Left lung (tissue), 10 donors: ENCODE results near the gene MED9. TPM values are rescaled to one million over a fixed set of nuclear protein-coding genes. Genes with fewer than 3 reads are reported as not detected.

ENCODE experiments used
- ATAC-seq: fragments of 200-7000 bp; cut with Tn5 transposase; one replicate; pipeline ENCODE4 v1.9.1; 2020; ENCODE audit warnings: moderate library complexity
- DNase-seq, 4 donors: peaks; one replicate each; pipeline ENCODE4 v3.0.0-alpha.2; 2013 to 2020
- H3K27ac ChIP-seq, 2 donors: fragments of 200-600 bp; sonication (generic) in 1 of 2; one replicate each; pipeline versions ENCODE4 v1.5.0 to v1.8.0; 2020 to 2021
- H3K27me3 ChIP-seq, 2 donors: fragments of 200-600 bp; sonication (generic) in 1 of 2; one replicate each; pipeline versions ENCODE4 v1.5.0 to v1.8.0; 2020 to 2021
- H3K36me3 ChIP-seq, 2 donors: fragments of 200-600 bp; sonication (generic) in 1 of 2; one replicate each; pipeline versions ENCODE4 v1.5.0 to v1.8.0; 2020 to 2021
- H3K4me1 ChIP-seq, 2 donors: fragments of 200-600 bp; one replicate each; pipeline ENCODE4 v1.8.0; 2021
- H3K4me3 ChIP-seq, 2 donors: fragments of 200-600 bp; sonication (generic) in 1 of 2; one replicate each; pipeline versions ENCODE4 v1.5.0 to v1.8.0; 2020 to 2021; ENCODE audit warnings: mild to moderate bottlenecking in 1 of 2
- H3K9me3 ChIP-seq, 2 donors: fragments of 200-600 bp; sonication (generic) in 1 of 2; one replicate each; pipeline versions ENCODE4 v1.5.0 to v1.8.0; 2020 to 2021
- intact Hi-C, 2 donors: fragments of 100-400 bp; cut with DNase I; formaldehyde crosslinking; loops; one replicate each; pipeline versions ENCODE4 v1.11.2 to v1.14.2; 2022
- polyA plus RNA-seq, 6 donors: library from polyadenylated mRNA; unstranded; fragments of 120-200 nt; gene quantifications; one replicate each; pipeline ENCODE4 v1.2.1, GENCODE V29; 2013; ENCODE audit not compliant: insufficient read length in 6 of 6
- total RNA-seq, 2 donors: library from RNA; stranded (reverse); fragmentation: NEBNext Ultra II Directional; extraction: Animal tissue kit (Norgen Biotek cat#: 25700); gene quantifications; one replicate each; pipeline ENCODE4 v1.2.1, GENCODE V29; 2021
- TF ChIP-seq, protein P1 (sequence below), 2 donors: fragments of 200-600 bp; sonication (generic) in 1 of 2; IDR thresholded peaks; one replicate each; pipeline versions ENCODE4 v1.5.0 to v1.8.0; 2021; ENCODE audit warnings: antibody characterized with exemption in 2 of 2
- donor health status: DM: no; HTN: yes; CAD: no.
- donor health status: DM: no; HTN: no; CAD: no.

MED9 gene
- total and polyA plus RNA-seq, 8 donors: 11.5 to 17.1 (median 16.2) TPM

DNA sequence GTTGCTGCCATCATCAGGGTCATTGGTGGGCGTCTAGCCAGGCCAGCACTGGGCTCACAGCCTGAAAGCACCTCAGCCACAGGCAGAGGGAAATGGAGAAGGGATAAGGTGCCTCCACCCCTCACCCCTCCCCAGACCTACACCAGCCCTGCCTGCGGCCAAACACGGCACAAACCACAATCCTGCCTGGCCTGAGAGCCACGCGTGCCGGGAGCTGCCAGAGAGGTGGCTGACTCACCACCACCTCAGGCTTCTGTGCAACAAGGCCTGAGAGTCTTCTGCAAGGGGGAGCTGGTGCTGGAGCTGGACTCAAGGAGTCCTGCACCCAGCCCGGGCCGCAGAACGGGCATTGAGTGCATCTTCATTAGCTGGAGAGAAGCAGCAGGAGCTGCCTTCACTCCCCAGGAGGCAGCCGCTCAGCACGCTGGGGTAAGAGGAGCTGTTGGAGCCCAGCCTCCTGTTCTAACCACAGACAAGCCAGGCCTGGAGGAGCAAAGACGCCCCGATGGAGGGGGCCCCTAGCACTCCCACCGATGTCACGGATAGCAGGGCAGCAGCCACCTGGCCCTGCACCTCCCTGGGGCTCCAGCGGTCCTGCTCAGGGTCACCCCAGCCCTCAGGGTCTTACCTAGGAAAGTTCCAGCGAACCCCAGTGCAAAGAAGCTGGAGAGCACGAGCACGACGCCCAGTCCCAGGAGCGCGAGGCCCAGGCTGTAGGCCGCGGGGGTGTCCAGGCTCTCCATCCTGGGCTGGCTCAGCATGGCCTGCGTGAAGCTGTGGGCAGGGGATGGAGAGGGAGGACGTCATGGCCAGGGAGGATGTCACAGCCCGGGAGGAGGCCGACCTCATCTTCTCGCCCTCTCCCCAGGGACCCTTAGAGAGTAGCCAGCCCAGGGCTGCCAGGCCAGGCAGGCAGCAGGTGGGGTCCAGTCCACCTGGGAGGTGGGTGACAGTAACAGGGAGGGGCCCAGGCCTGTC lies 35.4 kb downstream of the MED9 start:
- ATAC-seq (peak; percentile 43), DNase-seq (peak in 1 of 4 donors; percentile 55)
- no peaks in the 10 kb centered on the region for H3K36me3 ChIP-seq
- no peaks in the 10 kb centered on the region for H3K9me3 ChIP-seq
- H3K27me3 ChIP-seq: no peaks in the 10 kb centered on the region
- no peak overlapping the region for H3K4me3 ChIP-seq
- intact Hi-C loops: no loop called here
- H3K27ac ChIP-seq: no peak overlapping the region
- TF ChIP-seq, protein P1, sequence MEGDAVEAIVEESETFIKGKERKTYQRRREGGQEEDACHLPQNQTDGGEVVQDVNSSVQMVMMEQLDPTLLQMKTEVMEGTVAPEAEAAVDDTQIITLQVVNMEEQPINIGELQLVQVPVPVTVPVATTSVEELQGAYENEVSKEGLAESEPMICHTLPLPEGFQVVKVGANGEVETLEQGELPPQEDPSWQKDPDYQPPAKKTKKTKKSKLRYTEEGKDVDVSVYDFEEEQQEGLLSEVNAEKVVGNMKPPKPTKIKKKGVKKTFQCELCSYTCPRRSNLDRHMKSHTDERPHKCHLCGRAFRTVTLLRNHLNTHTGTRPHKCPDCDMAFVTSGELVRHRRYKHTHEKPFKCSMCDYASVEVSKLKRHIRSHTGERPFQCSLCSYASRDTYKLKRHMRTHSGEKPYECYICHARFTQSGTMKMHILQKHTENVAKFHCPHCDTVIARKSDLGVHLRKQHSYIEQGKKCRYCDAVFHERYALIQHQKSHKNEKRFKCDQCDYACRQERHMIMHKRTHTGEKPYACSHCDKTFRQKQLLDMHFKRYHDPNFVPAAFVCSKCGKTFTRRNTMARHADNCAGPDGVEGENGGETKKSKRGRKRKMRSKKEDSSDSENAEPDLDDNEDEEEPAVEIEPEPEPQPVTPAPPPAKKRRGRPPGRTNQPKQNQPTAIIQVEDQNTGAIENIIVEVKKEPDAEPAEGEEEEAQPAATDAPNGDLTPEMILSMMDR (IDR thresholded peaks at IDR 0.05): no peak
- H3K4me1 ChIP-seq: no peaks in the 10 kb centered on the region

DNA sequence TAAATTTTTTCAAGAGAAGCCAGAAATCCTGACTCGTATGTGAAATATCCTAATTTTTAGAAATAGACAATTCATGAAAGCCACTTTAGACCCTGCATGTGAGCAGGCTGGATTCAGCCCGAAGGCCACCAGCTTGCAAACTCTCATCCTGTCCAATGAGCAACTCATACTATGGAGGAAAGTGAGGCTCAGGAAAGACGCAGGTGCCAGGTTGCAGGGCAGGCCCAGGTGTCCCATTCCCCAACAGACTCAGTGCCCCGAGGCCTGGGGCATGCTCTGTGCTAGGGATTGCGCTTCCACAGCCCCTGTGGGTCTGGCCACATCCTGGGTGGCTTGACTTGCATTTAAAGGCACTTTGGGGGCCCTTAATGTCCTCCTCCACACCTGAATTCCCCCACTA lies 36.1 kb downstream of the MED9 start:
- H3K27me3 ChIP-seq: no peaks in the 10 kb centered on the region
- H3K27ac ChIP-seq: no peak overlapping the region
- no peak overlapping the region for H3K4me3 ChIP-seq
- no peaks in the 10 kb centered on the region for H3K4me1 ChIP-seq
- DNase-seq (peak in 1 of 4 donors; percentile 39), ATAC-seq (no peak)
- intact Hi-C loops: no loop called here
- TF ChIP-seq, protein P1 (IDR thresholded peaks at IDR 0.05): no peak
- no peaks in the 10 kb centered on the region for H3K36me3 ChIP-seq
- H3K9me3 ChIP-seq: no peaks in the 10 kb centered on the region

DNA sequence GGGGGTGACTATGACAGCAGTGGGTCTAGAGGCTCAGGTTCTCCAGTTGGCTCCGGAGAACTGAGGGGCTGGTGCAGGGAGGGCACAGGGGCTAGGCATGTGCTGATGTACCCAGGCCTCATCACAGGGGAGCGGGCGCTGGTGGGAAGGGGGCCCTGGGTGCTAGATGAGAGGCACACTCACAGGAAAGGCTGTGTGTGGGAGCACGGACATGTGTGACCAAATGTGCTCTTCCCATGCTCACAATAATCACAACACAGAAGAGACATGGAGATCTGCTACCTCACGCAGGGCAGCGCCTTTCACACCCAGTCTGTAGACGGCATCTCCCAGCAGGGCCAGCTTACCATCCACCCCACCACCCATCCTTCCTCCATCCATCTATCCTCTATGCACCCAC lies 36.8 kb downstream of the MED9 start:
- ATAC-seq (no peak), DNase-seq (peak in 1 of 4 donors; percentile 23)
- no peak overlapping the region for H3K4me3 ChIP-seq
- intact Hi-C loops: no loop called here
- no peaks in the 10 kb centered on the region for H3K36me3 ChIP-seq
- H3K27ac ChIP-seq: no peak overlapping the region
- TF ChIP-seq, protein P1 (IDR thresholded peaks at IDR 0.05): no peak
- H3K27me3 ChIP-seq: no peaks in the 10 kb centered on the region
- H3K9me3 ChIP-seq: no peaks in the 10 kb centered on the region
- no peaks in the 10 kb centered on the region for H3K4me1 ChIP-seq

DNA sequence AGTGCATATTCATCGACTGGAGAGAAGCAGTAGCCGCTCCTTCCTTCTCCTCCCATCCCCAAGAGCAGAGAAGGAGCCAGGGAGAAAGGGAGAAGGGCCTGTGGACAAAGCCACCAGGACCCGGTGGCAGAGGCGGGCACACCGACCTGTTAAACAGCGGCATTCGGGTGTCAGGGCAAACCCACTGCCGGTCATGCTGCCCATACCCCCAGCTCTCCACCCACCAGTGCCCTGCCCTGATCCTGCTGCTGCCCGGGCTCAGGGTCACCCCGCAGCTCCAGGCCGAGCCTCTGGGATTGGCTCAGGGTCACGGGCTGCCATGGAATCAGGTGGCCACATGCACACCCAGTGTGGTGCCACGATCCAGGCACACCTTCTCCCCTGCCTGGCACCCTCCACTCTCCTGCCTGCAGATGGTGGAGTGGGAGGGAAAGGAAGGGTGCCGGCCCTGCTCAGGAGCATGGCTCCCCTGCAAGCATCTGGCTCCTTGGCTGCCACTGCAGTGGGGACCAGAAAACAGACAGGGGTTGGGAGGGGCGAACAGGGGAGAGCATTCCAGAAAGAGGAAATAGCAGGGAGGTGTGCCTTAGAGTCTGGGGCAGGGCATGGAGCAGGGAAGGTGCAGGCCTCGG lies 37.7 kb downstream of the MED9 start:
- DNase-seq (peak in 1 of 4 donors; percentile 67), ATAC-seq (no peak)
- TF ChIP-seq, protein P1 (IDR thresholded peaks at IDR 0.05): no peak
- Histone ChIP-seq H3K27ac (no peak overlapping the region), H3K27me3 (no peaks in the 10 kb centered on the region), H3K9me3 (no peaks in the 10 kb centered on the region), H3K4me3 (no peak overlapping the region), H3K4me1 (no peaks in the 10 kb centered on the region), H3K36me3 (no peaks in the 10 kb centered on the region)
- intact Hi-C loops: no loop called here
